Activated T-cell treated with anti-CD3 and anti-CD28 coated beads, Interleukin-2, amount 50 U/mL, for 72 hours (primary cell): ENCODE data around the gene APBA1. TPM values are rescaled to one million over a fixed set of nuclear protein-coding genes. Genes with fewer than 3 reads are reported as not detected.
"Not testable (repeated sequence)": the region's sequence is repeated elsewhere in the genome, so short reads cannot be mapped to it uniquely, and the experiment has no call there.

Experiments used
- ATAC-seq, 2 donors: fragments of 150-1000 bp; cut with Tn5 transposase; replicated peaks in 1 of 2; 2 replicates each; pipeline ENCODE4 v1.10.0; 2021; ENCODE audit warnings: moderate library complexity in 2 of 2, mild to moderate bottlenecking in 1 of 2
- DNase-seq, 2 donors: peaks; one replicate each; pipeline ENCODE4 v3.0.0; 2021 to 2022; ENCODE audit warnings: mixed read lengths in 1 of 2
- H3K27ac Mint-ChIP-seq: one replicate; pipeline ENCODE4 v1.8.0; 2022; ENCODE audit warnings: mild to moderate bottlenecking, moderate library complexity, mixed read lengths
- H3K27me3 Mint-ChIP-seq: one replicate; pipeline ENCODE4 v1.8.0; 2022; ENCODE audit warnings: low read depth, mixed read lengths
- H3K36me3 Mint-ChIP-seq, 2 donors: one replicate each; pipeline ENCODE4 v1.8.0; 2022; ENCODE audit warnings: mixed read lengths in 2 of 2, mild to moderate bottlenecking in 1 of 2; ENCODE audit not compliant: insufficient read depth in 2 of 2
- H3K4me1 Mint-ChIP-seq: one replicate; pipeline ENCODE4 v1.8.0; 2022; ENCODE audit warnings: low read depth, mixed read lengths
- H3K4me3 Mint-ChIP-seq, 2 donors: one replicate each; pipeline ENCODE4 v1.8.0; 2022; ENCODE audit warnings: mild to moderate bottlenecking in 2 of 2, mixed read lengths in 2 of 2, moderate library complexity in 2 of 2
- H3K9me3 Mint-ChIP-seq, 2 donors: one replicate each; pipeline ENCODE4 v1.8.0; 2022; ENCODE audit warnings: mixed read lengths in 2 of 2
- total RNA-seq, 2 donors: library from RNA; stranded (reverse); gene quantifications; one replicate each; pipeline ENCODE4 v1.2.3, GENCODE V29; 2022

Gene APBA1
- total RNA-seq, 2 donors from 2014 or later: 0.74 to 1.2 TPM

- ATAC-seq (no peak), DNase-seq (no peak)
- Mint-ChIP-seq H3K27me3 (peaks cover 9% of the 10 kb centered on the region), H3K4me3 (no peak overlapping the region), H3K36me3 (no peaks in the 10 kb centered on the region), H3K4me1 (peaks cover 6% of the 10 kb centered on the region), H3K27ac (no peak overlapping the region), H3K9me3 (no peaks in the 10 kb centered on the region)
These were observed 246.9 kb downstream of the APBA1 start for GRCh38 chr9:69425136-69425801.

- Mint-ChIP-seq H3K27ac (no peak overlapping the region), H3K36me3 (no peaks in the 10 kb centered on the region), H3K9me3 (no peaks in the 10 kb centered on the region), H3K4me1 (peaks cover 6% of the 10 kb centered on the region), H3K27me3 (peaks cover 15% of the 10 kb centered on the region), H3K4me3 (no peak overlapping the region)
- DNase-seq (peak; percentile 37 to 46), ATAC-seq (peak in 1 of 2 donors; percentile 34)
These were observed 250.0 kb downstream of the APBA1 start for GRCh38 chr9:69421908-69422801.

DNA sequence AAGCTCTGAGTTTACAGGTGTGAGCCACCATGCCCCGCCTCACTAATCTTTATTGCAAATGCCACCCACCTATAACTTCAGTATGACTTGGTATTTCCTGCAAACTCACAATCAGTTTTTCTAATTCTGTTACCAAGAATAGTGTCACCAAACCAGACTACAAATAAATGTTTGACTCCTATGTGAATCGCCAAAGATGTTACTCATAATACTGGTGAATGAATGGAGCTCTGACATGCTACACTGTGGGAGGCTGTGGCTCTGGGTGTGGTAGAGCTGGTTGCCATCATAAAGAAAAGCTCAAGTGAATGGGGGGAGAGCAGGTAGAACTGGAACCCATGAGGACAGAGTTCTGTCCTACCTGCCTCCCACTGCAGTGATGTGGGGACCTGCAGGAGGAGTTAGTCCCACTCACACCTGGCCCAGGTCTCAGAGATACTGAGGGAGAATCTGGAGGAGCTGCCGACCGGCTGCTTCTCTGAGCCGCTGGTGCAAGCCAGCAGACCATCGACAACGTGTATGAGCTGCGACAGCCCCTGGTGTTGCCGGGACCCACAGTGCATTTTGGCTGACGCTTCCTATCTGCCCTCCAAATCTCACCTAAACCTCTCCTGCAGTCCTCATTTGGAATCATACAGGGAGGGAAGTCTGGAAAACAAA lies 251.4 kb downstream of the APBA1 start:
- Mint-ChIP-seq H3K36me3 (no peaks in the 10 kb centered on the region), H3K4me1 (peaks cover 6% of the 10 kb centered on the region), H3K9me3 (no peaks in the 10 kb centered on the region), H3K4me3 (no peak overlapping the region), H3K27ac (no peak overlapping the region), H3K27me3 (peaks cover 15% of the 10 kb centered on the region)
- ATAC-seq (peak; percentile 89 to 94), DNase-seq (peak; percentile 11 to 12)

- Mint-ChIP-seq H3K27ac (no peak overlapping the region), H3K4me1 (no peaks in the 10 kb centered on the region), H3K36me3 (no peaks in the 10 kb centered on the region), H3K27me3 (peaks cover 17% of the 10 kb centered on the region), H3K4me3 (no peak overlapping the region), H3K9me3 (no peaks in the 10 kb centered on the region)
- peak in 1 of 2 donors; percentile 5 for DNase-seq
- no peak for ATAC-seq
These were observed 259.4 kb downstream of the APBA1 start for GRCh38 chr9:69412741-69413150.

DNA sequence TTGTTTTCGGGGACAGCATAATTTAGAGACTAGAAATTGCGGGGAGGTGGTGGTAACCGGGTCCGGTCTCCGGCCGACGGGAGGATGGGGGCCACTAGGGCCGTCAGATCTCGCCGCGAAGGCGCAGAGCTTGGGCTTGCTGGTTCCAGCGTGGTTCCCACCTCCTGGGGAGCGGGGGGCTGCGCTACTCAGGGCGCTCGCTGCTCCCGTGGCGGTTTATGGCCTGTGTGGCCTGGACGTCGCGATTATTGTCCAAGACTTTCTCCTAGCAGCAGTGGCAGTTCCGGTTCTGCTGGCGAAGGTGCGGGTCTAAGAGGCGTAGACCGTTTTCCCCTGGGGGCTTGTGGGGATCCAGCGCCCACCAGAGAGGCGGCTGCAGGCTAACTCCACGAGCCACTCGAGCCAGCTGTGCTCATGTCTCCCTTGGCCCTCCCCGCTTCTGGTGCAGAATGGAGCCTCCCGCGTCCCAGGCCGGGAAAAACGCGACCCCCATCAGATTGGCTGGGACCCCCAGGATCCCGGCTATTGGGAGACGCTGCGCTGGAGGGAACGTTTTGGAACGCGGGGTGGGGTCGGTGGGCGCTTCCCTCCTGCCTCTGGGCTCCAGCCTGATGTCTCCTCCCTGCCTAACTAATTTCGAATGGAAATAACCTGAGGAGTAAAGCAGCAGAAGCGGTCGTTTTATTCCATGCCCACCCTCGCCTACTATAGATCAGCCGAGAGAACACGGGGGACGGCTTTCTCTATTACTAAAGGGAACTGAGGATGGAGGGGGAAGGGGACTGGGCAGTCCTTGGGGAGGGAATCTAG lies 260.0 kb downstream of the APBA1 start:
- H3K27ac Mint-ChIP-seq: no peak overlapping the region
- H3K27me3 Mint-ChIP-seq: peaks cover 17% of the 10 kb centered on the region
- ATAC-seq: no peak
- no peak for DNase-seq
- no peak overlapping the region for H3K4me3 Mint-ChIP-seq
- H3K36me3 Mint-ChIP-seq: no peaks in the 10 kb centered on the region
- H3K4me1 Mint-ChIP-seq: no peaks in the 10 kb centered on the region
- no peaks in the 10 kb centered on the region for H3K9me3 Mint-ChIP-seq

DNA sequence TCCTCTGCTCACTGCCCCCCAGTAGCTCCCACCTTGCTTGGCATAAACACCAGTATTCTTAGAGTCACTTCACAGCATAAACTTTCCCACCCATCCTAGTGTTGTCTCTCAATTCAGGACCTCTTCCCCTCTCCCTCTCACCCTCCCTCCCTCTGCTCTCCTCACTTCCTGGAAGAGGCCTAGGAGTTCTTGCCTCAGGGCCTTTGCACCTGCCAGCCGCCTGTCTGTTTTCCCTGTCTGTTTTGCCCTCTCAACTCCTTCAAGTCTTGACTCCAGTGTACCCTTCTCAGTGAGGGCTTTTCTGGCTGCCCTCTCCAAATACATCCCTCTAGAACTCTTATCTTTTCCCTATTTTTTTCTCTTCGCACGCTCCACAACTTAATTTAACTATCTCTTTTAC lies 260.9 kb downstream of the APBA1 start:
- no peaks in the 10 kb centered on the region for H3K9me3 Mint-ChIP-seq
- DNase-seq (no peak), ATAC-seq (no peak)
- H3K27ac Mint-ChIP-seq: no peak overlapping the region
- H3K36me3 Mint-ChIP-seq: no peaks in the 10 kb centered on the region
- H3K4me1 Mint-ChIP-seq: no peaks in the 10 kb centered on the region
- H3K4me3 Mint-ChIP-seq: no peak overlapping the region
- H3K27me3 Mint-ChIP-seq: peaks cover 17% of the 10 kb centered on the region

GRCh38 chr9:69409936-69410335 lies 262.2 kb downstream of the APBA1 start:
- not testable (repeated sequence) for ATAC-seq, DNase-seq, H3K36me3 Mint-ChIP-seq, H3K27ac Mint-ChIP-seq, H3K9me3 Mint-ChIP-seq, H3K4me1 Mint-ChIP-seq, H3K4me3 Mint-ChIP-seq
- H3K27me3 Mint-ChIP-seq: peaks cover 17% of the 10 kb centered on the region

GRCh38 chr9:69400470-69400869 lies 271.7 kb downstream of the APBA1 start:
- H3K27ac Mint-ChIP-seq: no peak overlapping the region
- ATAC-seq (no peak), DNase-seq (no peak)
- no peak overlapping the region for H3K4me3 Mint-ChIP-seq
- no peaks in the 10 kb centered on the region for H3K36me3 Mint-ChIP-seq
- no peaks in the 10 kb centered on the region for H3K4me1 Mint-ChIP-seq
- H3K27me3 Mint-ChIP-seq: peaks cover 21% of the 10 kb centered on the region
- H3K9me3 Mint-ChIP-seq: no peaks in the 10 kb centered on the region

- Mint-ChIP-seq H3K4me1 (no peaks in the 10 kb centered on the region), H3K9me3 (no peaks in the 10 kb centered on the region), H3K27ac (no peak overlapping the region)
These were observed 274.6 kb downstream of the APBA1 start for GRCh38 chr9:69397384-69398214.

DNA sequence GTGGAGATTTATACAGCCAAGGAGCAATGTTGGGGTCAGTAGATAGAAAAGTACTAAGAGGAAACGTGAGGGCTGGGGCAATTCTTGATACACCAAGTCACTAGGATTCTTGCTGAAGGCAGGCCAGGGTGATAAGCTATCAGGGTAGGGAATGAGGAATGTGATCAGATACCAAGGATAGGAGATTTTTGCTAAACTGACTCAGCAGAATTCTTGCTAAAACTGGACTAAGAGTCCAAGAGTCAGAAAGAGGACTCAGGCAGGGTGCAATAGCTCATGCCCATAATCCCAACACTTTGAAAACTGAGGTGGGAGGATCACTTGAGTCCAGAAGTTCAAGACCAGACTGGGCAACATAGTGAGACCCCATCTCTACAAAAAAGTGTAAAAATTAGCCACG lies 275.4 kb downstream of the APBA1 start:
- no peak for DNase-seq
- Mint-ChIP-seq H3K27me3 (peaks cover 3% of the 10 kb centered on the region), H3K9me3 (no peaks in the 10 kb centered on the region), H3K36me3 (no peaks in the 10 kb centered on the region), H3K4me1 (no peaks in the 10 kb centered on the region), H3K4me3 (no peak overlapping the region), H3K27ac (no peak overlapping the region)
- no peak for ATAC-seq

More at GRCh38 chr9:69397384-69398214, 274.6 kb downstream of the APBA1 start:
- Mint-ChIP-seq H3K4me3 (no peak overlapping the region), H3K36me3 (no peaks in the 10 kb centered on the region), H3K27me3 (peaks cover 8% of the 10 kb centered on the region)
- DNase-seq (no peak), ATAC-seq (no peak)

DNA sequence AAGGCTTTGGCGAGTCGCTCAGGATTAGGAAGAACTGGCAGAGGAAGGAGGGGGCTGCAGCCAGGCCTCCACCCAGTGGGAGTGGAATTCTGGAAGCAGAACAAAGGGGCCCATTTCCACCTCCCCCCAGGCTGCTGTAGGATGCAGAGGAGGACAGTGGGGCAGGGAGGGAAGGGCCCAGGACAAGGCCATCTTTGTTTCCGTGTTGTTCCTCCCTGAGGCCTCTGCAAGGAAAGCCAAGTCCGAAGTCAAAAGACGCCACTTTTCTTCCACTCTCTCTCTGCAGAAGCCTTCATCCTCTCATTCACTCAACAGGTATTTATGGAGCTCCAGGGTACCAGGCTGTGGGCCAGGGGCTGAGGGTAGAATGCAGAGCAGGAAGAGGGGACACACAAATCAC lies 276.5 kb downstream of the APBA1 start:
- Mint-ChIP-seq H3K27me3 (no peaks in the 10 kb centered on the region), H3K36me3 (no peaks in the 10 kb centered on the region)

DNA sequence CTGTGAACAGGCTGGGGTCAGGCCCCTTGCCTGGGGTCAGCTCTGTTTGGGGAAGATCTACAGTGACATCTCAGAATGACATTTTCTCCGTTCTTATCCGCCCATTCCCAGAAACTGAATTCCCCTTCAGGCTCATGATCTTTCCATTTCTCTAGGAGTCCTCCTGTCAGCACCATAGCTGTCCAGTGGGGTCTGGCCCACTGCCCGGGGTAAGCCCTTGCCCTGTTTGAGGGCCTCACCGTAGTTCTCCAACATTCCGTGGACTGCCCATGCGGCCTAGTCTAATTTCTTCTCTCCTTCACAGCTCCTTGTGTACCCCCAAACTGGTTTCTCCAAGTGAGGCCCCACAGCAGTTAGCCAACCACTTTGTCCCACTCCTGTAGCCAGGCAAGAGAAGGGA lies 278.7 kb downstream of the APBA1 start:
- Mint-ChIP-seq H3K27me3 (peaks cover 7% of the 10 kb centered on the region), H3K27ac (no peak overlapping the region), H3K4me3 (no peak overlapping the region), H3K9me3 (no peaks in the 10 kb centered on the region), H3K4me1 (no peaks in the 10 kb centered on the region), H3K36me3 (no peaks in the 10 kb centered on the region)
- ATAC-seq (no peak), DNase-seq (no peak)

More for the DNA sequence above, 276.5 kb downstream of the APBA1 start:
- ATAC-seq: no peak
- no peaks in the 10 kb centered on the region for H3K9me3 Mint-ChIP-seq
- no peak overlapping the region for H3K27ac Mint-ChIP-seq
- H3K4me1 Mint-ChIP-seq: no peaks in the 10 kb centered on the region
- DNase-seq: no peak
- H3K4me3 Mint-ChIP-seq: no peak overlapping the region
